ENCODE data around the gene CTBP2.

CTBP2 gene

DNA sequence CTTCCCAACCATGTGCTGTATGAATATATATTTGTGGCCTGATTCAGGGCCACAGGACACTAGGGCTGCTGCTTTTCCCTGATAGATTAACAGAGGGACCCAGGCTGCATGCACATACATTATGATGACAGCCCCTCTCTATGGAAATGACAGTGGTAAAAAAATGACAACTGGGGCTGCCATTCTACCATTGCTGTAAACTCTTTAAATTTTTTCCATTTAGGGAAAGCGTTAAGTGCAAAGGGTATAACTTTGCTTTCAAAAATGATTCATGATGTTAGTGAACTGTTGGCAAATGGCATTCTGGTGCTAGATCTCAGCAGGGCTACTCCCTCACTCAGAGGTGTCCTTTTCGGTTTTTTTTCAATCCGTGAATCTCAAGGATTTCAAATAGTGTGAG lies 4.2 kb downstream of the CTBP2 start:
- Histone ChIP-seq H3K4me3 (ENCODE audit: low read length) (no peak overlapping the region), H3K4me2 (ENCODE audit: low read depth, low read length) (no peak overlapping the region)
- DNase-seq: no peak

DNA sequence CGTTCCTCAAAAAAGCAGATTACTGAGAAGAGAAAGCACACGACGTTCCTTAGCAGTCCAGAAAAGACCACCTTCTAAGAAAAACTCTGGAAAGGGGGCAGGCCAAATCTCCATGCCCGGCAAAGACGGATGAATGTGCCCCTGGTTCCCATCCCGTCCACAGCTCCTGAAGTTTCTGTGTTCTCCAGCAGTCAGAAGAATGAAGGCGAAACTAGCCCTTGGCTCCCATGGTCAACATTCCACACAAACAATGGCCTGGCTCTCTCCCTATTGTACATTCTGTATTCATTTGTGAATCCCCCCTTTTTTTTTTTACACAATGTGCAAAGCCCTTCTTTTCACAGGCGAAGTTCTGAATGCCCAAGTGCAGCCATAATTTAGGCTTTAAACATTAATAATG lies 5.3 kb downstream of the CTBP2 start:
- no peak overlapping the region for H3K4me3 ChIP-seq (ENCODE audit: low read length)
- no peak overlapping the region for H3K9ac ChIP-seq (ENCODE audit: low read length)
- no peaks in the 10 kb centered on the region for H3K9me3 ChIP-seq (replicated peaks; ENCODE audit: insufficient read depth, low read length)
- no peak for TF ChIP-seq EZH2 (optimal IDR thresholded peaks at IDR 0.05; ENCODE audit: low read depth, low read length)
- TF ChIP-seq, protein P1, sequence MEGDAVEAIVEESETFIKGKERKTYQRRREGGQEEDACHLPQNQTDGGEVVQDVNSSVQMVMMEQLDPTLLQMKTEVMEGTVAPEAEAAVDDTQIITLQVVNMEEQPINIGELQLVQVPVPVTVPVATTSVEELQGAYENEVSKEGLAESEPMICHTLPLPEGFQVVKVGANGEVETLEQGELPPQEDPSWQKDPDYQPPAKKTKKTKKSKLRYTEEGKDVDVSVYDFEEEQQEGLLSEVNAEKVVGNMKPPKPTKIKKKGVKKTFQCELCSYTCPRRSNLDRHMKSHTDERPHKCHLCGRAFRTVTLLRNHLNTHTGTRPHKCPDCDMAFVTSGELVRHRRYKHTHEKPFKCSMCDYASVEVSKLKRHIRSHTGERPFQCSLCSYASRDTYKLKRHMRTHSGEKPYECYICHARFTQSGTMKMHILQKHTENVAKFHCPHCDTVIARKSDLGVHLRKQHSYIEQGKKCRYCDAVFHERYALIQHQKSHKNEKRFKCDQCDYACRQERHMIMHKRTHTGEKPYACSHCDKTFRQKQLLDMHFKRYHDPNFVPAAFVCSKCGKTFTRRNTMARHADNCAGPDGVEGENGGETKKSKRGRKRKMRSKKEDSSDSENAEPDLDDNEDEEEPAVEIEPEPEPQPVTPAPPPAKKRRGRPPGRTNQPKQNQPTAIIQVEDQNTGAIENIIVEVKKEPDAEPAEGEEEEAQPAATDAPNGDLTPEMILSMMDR (IDR thresholded peaks at IDR 0.05; ENCODE audit: low read length): no peak
- TF ChIP-seq EZH2phosphoT487 (IDR thresholded peaks at IDR 0.05; ENCODE audit: low read length): no peak
- H3K79me2 ChIP-seq (ENCODE audit: low read length): no peaks in the 10 kb centered on the region
- no peaks in the 10 kb centered on the region for H3F3A ChIP-seq (ENCODE audit: insufficient read depth, low read length)
- H3K36me3 ChIP-seq (replicated peaks; ENCODE audit: insufficient read depth, low read length): no peaks in the 10 kb centered on the region
- H3K4me1 ChIP-seq (ENCODE audit: low read length): no peaks in the 10 kb centered on the region
- H2AFZ ChIP-seq (ENCODE audit: low read length): no peak overlapping the region
- no peak overlapping the region for H3K27ac ChIP-seq (ENCODE audit: low read length)
- no peaks in the 10 kb centered on the region for H3K9me2 ChIP-seq (replicated peaks; ENCODE audit: insufficient read depth, low read length)
- no peak for DNase-seq
- no peaks in the 10 kb centered on the region for H4K20me1 ChIP-seq (ENCODE audit: insufficient read depth, low read length)
- peaks cover 63% of the 10 kb centered on the region for H3K27me3 ChIP-seq (replicated peaks; ENCODE audit: insufficient read depth, low read length)
- H3K4me2 ChIP-seq (ENCODE audit: low read depth, low read length): no peak overlapping the region

More for the DNA sequence above, 4.2 kb downstream of the CTBP2 start:
- TF ChIP-seq, protein P1 (IDR thresholded peaks at IDR 0.05; ENCODE audit: low read length): no peak
- no peak for TF ChIP-seq EZH2phosphoT487 (IDR thresholded peaks at IDR 0.05; ENCODE audit: low read length)
- no peak for TF ChIP-seq EZH2 (optimal IDR thresholded peaks at IDR 0.05; ENCODE audit: low read depth, low read length)
- Histone ChIP-seq H3K4me1 (ENCODE audit: low read length) (no peaks in the 10 kb centered on the region), H3F3A (ENCODE audit: insufficient read depth, low read length) (no peaks in the 10 kb centered on the region), H2AFZ (ENCODE audit: low read length) (no peak overlapping the region), H3K27me3 (replicated peaks; ENCODE audit: insufficient read depth, low read length) (peaks cover 62% of the 10 kb centered on the region), H3K36me3 (replicated peaks; ENCODE audit: insufficient read depth, low read length) (no peaks in the 10 kb centered on the region), H3K9me3 (replicated peaks; ENCODE audit: insufficient read depth, low read length) (no peaks in the 10 kb centered on the region), H3K9ac (ENCODE audit: low read length) (no peak overlapping the region), H3K9me2 (replicated peaks; ENCODE audit: insufficient read depth, low read length) (no peaks in the 10 kb centered on the region), H3K79me2 (ENCODE audit: low read length) (no peaks in the 10 kb centered on the region), H4K20me1 (ENCODE audit: insufficient read depth, low read length) (no peaks in the 10 kb centered on the region), H3K27ac (ENCODE audit: low read length) (no peak overlapping the region)

DNA sequence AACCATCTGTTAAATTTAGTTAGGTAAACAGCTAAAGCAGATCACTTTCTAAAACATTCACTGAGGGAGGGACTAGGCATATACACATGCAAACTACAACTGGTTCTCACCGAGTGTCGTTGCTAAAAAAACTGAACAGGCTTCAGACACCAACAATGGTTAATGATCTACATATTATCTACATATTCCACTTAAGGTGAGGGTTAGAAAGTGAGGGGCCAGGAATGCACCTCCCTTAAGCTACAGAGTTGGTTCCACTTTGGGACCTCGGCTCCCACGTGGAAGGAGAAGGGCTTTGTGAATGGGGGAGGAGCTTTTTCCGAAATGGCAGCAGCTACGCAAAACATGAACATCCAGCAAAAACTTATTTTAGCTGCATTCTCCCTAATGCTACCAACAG lies 5.8 kb downstream of the CTBP2 start:
- Histone ChIP-seq H3K36me3 (replicated peaks; ENCODE audit: insufficient read depth, low read length) (no peaks in the 10 kb centered on the region), H3K4me1 (ENCODE audit: low read length) (no peaks in the 10 kb centered on the region), H3K27me3 (replicated peaks; ENCODE audit: insufficient read depth, low read length) (peaks cover 69% of the 10 kb centered on the region), H3F3A (ENCODE audit: insufficient read depth, low read length) (no peaks in the 10 kb centered on the region), H3K9ac (ENCODE audit: low read length) (no peak overlapping the region), H3K27ac (ENCODE audit: low read length) (no peak overlapping the region), H3K9me2 (replicated peaks; ENCODE audit: insufficient read depth, low read length) (no peaks in the 10 kb centered on the region), H3K4me3 (ENCODE audit: low read length) (no peak overlapping the region), H3K9me3 (replicated peaks; ENCODE audit: insufficient read depth, low read length) (no peaks in the 10 kb centered on the region), H3K4me2 (ENCODE audit: low read depth, low read length) (no peak overlapping the region), H2AFZ (ENCODE audit: low read length) (no peak overlapping the region), H3K79me2 (ENCODE audit: low read length) (no peaks in the 10 kb centered on the region), H4K20me1 (ENCODE audit: insufficient read depth, low read length) (no peaks in the 10 kb centered on the region)
- DNase-seq: no peak
- TF ChIP-seq EZH2phosphoT487 (IDR thresholded peaks at IDR 0.05; ENCODE audit: low read length): no peak
- TF ChIP-seq, protein P1 (IDR thresholded peaks at IDR 0.05; ENCODE audit: low read length): no peak

All from MM.1S (cell line).